Measurements from ENCODE around the gene FARS2. TPM values are rescaled to one million over a fixed set of nuclear protein-coding genes. Genes with fewer than 3 reads are reported as not detected.

The FARS2 gene
- total and polyA plus RNA-seq, 2 donors (not counting 1 experiment from before 2014, with no cell fraction given): 33.0 to 35.5 TPM

DNA sequence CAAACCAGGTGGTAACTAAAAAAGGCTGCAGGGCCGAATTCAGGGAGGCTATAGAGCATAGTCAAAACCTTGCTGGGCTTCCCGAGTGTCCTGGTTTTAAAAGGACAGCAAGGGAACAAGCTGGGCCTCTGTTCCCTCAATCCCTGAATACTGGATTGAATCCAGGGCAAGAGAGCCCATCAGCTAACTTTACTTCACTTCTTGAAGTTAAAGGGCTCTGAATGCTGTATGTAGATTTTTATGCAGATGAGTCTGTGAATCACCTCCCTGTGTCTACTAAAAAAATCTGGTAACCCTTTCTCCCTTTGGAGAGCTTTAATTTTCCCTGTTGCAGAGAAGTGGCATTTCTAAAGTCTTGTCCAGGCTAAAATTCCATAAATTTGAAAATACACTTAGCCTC, 30.0 kb upstream of the FARS2 start:
- H3K4me1 ChIP-seq (ENCODE audit: control insufficient read depth in 2 of 2, insufficient read depth in 2 of 2, low read length in 2 of 2): no peaks in the 10 kb centered on the region
- DNase-seq (no peak), ATAC-seq (ENCODE audit: low read depth) (no peak)
- H3K27ac Mint-ChIP-seq: no peak overlapping the region
- H3K4me1 Mint-ChIP-seq: no peaks in the 10 kb centered on the region
- intact Hi-C loops (cut with micrococcal nuclease): no loop called here
- POLR2A ChIA-PET: no interaction called here
- no peaks in the 10 kb centered on the region for H3K9me3 Mint-ChIP-seq (ENCODE audit: insufficient read depth)
- no peak for TF ChIP-seq EZH2 (IDR thresholded peaks at IDR 0.05; ENCODE audit: borderline replicate concordance, insufficient read depth, low read depth, low read length, poor library complexity, severe bottlenecking)
- TF ChIP-seq, protein P1, sequence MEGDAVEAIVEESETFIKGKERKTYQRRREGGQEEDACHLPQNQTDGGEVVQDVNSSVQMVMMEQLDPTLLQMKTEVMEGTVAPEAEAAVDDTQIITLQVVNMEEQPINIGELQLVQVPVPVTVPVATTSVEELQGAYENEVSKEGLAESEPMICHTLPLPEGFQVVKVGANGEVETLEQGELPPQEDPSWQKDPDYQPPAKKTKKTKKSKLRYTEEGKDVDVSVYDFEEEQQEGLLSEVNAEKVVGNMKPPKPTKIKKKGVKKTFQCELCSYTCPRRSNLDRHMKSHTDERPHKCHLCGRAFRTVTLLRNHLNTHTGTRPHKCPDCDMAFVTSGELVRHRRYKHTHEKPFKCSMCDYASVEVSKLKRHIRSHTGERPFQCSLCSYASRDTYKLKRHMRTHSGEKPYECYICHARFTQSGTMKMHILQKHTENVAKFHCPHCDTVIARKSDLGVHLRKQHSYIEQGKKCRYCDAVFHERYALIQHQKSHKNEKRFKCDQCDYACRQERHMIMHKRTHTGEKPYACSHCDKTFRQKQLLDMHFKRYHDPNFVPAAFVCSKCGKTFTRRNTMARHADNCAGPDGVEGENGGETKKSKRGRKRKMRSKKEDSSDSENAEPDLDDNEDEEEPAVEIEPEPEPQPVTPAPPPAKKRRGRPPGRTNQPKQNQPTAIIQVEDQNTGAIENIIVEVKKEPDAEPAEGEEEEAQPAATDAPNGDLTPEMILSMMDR (IDR thresholded peaks at IDR 0.05): no peak
- no peak overlapping the region for H2AFZ ChIP-seq (ENCODE audit: insufficient read depth, low read depth, low read length, poor library complexity, severe bottlenecking)
- 100% methylated on average over 2 of the region's 2 CpGs for WGBS (ENCODE audit: insufficient coverage)
- H3K36me3 ChIP-seq (replicated peaks in 1 of 2; ENCODE audit: control extremely low read depth in 1 of 2, control insufficient read depth in 1 of 2, extremely low read depth in 1 of 2, insufficient read depth in 2 of 2, low read length in 1 of 2): no peaks in the 10 kb centered on the region
- H3K27me3 ChIP-seq (replicated peaks in 1 of 4; ENCODE audit: control extremely low read depth in 1 of 4, control insufficient read depth in 3 of 4, insufficient read depth in 4 of 4, low read length in 3 of 4): no peaks in the 10 kb centered on the region
- no peak overlapping the region for H3K9ac ChIP-seq (ENCODE audit: low read length)
- H4K20me1 ChIP-seq (ENCODE audit: control insufficient read depth, insufficient read depth, low read length, poor library complexity, severe bottlenecking): no peaks in the 10 kb centered on the region
- no peaks in the 10 kb centered on the region for H3K27me3 Mint-ChIP-seq
- H3K4me2 ChIP-seq (replicated peaks; ENCODE audit: low read depth, low read length, poor library complexity, severe bottlenecking): no peak overlapping the region
- CTCF ChIA-PET: no interaction called here
- H3K79me2 ChIP-seq (ENCODE audit: control insufficient read depth, insufficient read depth, low read length): no peaks in the 10 kb centered on the region
- H3K9me3 ChIP-seq (ENCODE audit: control extremely low read depth in 1 of 3, control insufficient read depth in 2 of 3, insufficient read depth in 1 of 3, low read length in 2 of 3): no peaks in the 10 kb centered on the region
- no peak overlapping the region for H3K4me3 Mint-ChIP-seq
- no peak overlapping the region for H3K4me3 ChIP-seq (ENCODE audit: control extremely low read depth in 1 of 5, extremely low read depth in 1 of 5, insufficient read depth in 1 of 5, low read depth in 2 of 5, low read length in 4 of 5)
- H3K27ac ChIP-seq (ENCODE audit: low read length in 2 of 2): no peak overlapping the region

DNA sequence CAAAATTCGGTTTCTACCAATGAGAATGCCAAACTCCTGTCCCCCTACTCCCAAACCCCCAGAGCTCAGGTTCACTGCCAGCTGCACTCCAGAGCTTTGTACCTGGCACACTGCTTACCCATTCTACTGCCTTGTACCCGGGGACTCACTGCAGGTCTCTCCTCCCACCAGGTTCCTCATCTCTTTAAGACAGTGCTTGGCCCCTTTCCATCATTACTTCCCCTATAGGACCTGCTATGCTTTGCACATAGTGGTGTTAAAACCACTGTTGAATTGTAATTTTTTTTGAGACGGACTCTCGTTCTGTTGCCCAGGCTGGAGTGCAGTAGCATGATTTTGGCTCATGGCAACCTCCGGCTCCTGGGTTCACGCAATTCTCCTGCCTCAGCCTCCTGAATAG, 26.4 kb upstream of the FARS2 start:
- no peak overlapping the region for H3K9ac ChIP-seq (ENCODE audit: low read length)
- H3K36me3 ChIP-seq (replicated peaks in 1 of 2; ENCODE audit: control extremely low read depth in 1 of 2, control insufficient read depth in 1 of 2, extremely low read depth in 1 of 2, insufficient read depth in 2 of 2, low read length in 1 of 2): no peaks in the 10 kb centered on the region
- ATAC-seq (ENCODE audit: low read depth): no peak
- no peak for TF ChIP-seq EZH2 (IDR thresholded peaks at IDR 0.05; ENCODE audit: borderline replicate concordance, insufficient read depth, low read depth, low read length, poor library complexity, severe bottlenecking)
- TF ChIP-seq, protein P1 (IDR thresholded peaks at IDR 0.05): no peak
- no peak overlapping the region for H3K4me3 Mint-ChIP-seq
- no peaks in the 10 kb centered on the region for H3K9me3 ChIP-seq (ENCODE audit: control extremely low read depth in 1 of 3, control insufficient read depth in 2 of 3, insufficient read depth in 1 of 3, low read length in 2 of 3)
- no peak overlapping the region for H3K4me2 ChIP-seq (replicated peaks; ENCODE audit: low read depth, low read length, poor library complexity, severe bottlenecking)
- H3K27ac Mint-ChIP-seq: no peak overlapping the region
- no peak overlapping the region for H3K27ac ChIP-seq (ENCODE audit: low read length in 2 of 2)
- H2AFZ ChIP-seq (ENCODE audit: insufficient read depth, low read depth, low read length, poor library complexity, severe bottlenecking): no peak overlapping the region
- no peaks in the 10 kb centered on the region for H3K9me3 Mint-ChIP-seq (ENCODE audit: insufficient read depth)
- WGBS (ENCODE audit: insufficient coverage): 88% methylated on average over 5 of the region's 6 CpGs
- no peaks in the 10 kb centered on the region for H3K27me3 Mint-ChIP-seq
- H3K4me3 ChIP-seq (ENCODE audit: control extremely low read depth in 1 of 5, extremely low read depth in 1 of 5, insufficient read depth in 1 of 5, low read depth in 2 of 5, low read length in 4 of 5): no peak overlapping the region
- no peaks in the 10 kb centered on the region for H3K4me1 ChIP-seq (ENCODE audit: control insufficient read depth in 2 of 2, insufficient read depth in 2 of 2, low read length in 2 of 2)
- no peaks in the 10 kb centered on the region for H3K79me2 ChIP-seq (ENCODE audit: control insufficient read depth, insufficient read depth, low read length)
- ChIA-PET CTCF (interaction anchor here (1.5 kb wide), 1 partner anchor 68 kb away, joined by 4 read pairs; no protein-coding TSS in a partner anchor), POLR2A (no interaction called here)
- no peaks in the 10 kb centered on the region for H3K27me3 ChIP-seq (replicated peaks in 1 of 4; ENCODE audit: control extremely low read depth in 1 of 4, control insufficient read depth in 3 of 4, insufficient read depth in 4 of 4, low read length in 3 of 4)
- no peak for DNase-seq
- H4K20me1 ChIP-seq (ENCODE audit: control insufficient read depth, insufficient read depth, low read length, poor library complexity, severe bottlenecking): no peaks in the 10 kb centered on the region
- no peaks in the 10 kb centered on the region for H3K4me1 Mint-ChIP-seq
- intact Hi-C loops (cut with micrococcal nuclease): no loop called here
